ENCODE measurements around the gene TRABD2B.

Gene TRABD2B

GRCh38 chr1:47812904-47813514 lies 184.2 kb downstream of the TRABD2B start:
- TF ChIP-seq, protein P1, sequence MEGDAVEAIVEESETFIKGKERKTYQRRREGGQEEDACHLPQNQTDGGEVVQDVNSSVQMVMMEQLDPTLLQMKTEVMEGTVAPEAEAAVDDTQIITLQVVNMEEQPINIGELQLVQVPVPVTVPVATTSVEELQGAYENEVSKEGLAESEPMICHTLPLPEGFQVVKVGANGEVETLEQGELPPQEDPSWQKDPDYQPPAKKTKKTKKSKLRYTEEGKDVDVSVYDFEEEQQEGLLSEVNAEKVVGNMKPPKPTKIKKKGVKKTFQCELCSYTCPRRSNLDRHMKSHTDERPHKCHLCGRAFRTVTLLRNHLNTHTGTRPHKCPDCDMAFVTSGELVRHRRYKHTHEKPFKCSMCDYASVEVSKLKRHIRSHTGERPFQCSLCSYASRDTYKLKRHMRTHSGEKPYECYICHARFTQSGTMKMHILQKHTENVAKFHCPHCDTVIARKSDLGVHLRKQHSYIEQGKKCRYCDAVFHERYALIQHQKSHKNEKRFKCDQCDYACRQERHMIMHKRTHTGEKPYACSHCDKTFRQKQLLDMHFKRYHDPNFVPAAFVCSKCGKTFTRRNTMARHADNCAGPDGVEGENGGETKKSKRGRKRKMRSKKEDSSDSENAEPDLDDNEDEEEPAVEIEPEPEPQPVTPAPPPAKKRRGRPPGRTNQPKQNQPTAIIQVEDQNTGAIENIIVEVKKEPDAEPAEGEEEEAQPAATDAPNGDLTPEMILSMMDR (IDR thresholded peaks at IDR 0.05; ENCODE audit: low read length, missing control alignments) = no peak
- no peak for DNase-seq (ENCODE audit: low read depth)
- H3K4me3 ChIP-seq (replicated peaks; ENCODE audit: low read depth, low read length) = no peak overlapping the region

DNA sequence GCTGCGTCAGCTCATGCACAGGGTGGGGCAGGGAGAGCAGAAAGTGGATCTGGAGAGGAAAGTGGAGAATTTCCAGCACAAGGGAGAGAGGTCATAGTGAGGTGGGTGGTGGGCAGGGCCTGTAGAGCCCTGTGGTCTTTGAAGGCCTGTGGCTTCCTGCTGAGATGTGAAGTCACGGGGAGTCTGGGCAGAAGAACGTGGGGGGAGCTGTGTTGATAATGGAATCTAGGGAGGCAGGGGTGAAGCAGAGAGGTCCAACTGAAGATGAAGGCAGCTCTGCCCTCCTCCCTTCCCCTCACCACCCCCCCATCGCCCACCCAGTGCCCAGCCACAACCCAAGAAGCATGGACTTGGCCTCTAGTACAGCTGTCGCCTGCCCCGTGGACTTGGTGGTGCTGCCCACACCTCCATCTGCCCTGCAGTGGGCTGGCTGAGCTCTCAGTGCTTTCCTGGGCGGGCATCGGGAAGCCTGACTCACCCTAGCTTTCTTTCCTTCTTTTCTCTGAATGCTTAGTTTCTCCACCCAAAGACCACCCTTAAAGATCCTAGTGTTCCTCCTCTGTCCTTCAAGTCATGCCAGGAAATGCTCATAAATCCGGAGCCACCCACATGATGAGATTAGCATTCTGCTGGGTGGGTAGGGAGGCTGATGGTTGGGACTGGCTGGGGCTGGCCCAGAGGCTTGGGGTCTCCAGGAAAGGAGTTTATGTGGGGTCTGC lies 186.1 kb downstream of the TRABD2B start:
- TF ChIP-seq, protein P1 (IDR thresholded peaks at IDR 0.05; ENCODE audit: low read length, missing control alignments) = no peak
- no peak overlapping the region for H3K4me3 ChIP-seq (replicated peaks; ENCODE audit: low read depth, low read length)
- DNase-seq (ENCODE audit: low read depth) = no peak

DNA sequence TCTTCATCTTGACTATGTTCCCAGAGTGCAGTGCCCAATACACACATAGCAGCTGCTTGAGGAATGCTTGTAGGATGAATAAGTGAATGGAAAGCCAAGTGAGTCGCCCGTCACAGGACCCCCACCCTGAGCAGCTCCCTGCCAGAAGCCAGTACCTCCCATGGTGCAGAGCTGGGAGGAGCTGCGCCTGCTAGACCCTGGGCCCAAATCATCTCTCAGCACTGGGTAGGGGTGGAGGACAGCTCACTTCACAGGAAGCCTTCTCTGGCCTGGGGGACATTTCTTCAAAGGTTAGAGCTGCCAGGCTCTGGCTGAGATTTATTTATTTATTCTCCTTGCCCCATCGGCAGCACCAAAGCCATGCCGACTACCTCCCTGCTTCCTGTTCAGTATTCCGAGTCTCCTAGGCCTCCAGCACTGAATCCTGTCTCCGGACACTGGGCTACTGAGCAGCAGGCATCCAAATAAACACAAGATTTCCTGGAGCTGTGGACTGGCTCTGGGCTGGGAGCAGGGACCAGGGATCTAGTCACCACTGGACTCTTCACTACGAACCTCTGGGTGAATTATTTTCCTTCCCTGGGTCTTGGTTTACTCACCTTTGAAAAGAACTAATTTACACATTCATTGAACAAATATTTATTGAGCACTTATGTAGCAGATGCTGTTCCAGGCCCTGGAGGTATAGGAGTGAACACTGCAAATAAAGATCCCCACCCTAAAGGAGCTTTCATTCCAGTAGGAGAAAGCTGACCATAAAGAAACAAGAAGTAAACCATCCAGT lies 187.7 kb downstream of the TRABD2B start:
- DNase-seq (ENCODE audit: low read depth) = no peak
- no peak overlapping the region for H3K4me3 ChIP-seq (replicated peaks; ENCODE audit: low read depth, low read length)
- TF ChIP-seq, protein P1 (IDR thresholded peaks at IDR 0.05; ENCODE audit: low read length, missing control alignments) = no peak

- no peak for DNase-seq (ENCODE audit: low read depth)
- TF ChIP-seq, protein P1 (IDR thresholded peaks at IDR 0.05; ENCODE audit: low read length, missing control alignments) = no peak
- no peak overlapping the region for H3K4me3 ChIP-seq (replicated peaks; ENCODE audit: low read depth, low read length)
Measured at GRCh38 chr1:47808612-47809011, 188.6 kb downstream of the TRABD2B start.

DNA sequence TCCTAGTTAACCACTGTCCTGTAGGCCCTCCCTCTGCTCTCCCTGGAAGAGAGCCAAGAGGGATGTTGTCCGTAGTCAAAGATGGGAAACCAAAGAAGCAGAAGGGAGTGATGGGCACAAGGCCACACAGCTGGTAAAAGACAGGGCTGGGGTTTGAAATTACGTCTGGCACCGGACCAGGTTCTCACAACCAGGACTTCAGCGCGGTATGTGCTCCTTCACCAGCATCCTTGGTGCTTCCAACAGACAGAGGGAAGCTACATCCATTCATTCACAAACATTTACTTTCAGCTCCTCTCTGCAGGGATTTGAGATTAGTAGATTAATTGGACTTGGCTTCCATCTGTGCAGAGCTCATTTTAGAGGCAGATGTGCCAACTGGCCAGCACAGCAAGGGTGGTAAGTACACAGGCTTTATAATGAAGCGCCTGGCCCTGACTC lies 191.2 kb downstream of the TRABD2B start:
- TF ChIP-seq, protein P1 (IDR thresholded peaks at IDR 0.05; ENCODE audit: low read length, missing control alignments) = no peak
- no peak for DNase-seq (ENCODE audit: low read depth)
- H3K4me3 ChIP-seq (replicated peaks; ENCODE audit: low read depth, low read length) = no peak overlapping the region

DNA sequence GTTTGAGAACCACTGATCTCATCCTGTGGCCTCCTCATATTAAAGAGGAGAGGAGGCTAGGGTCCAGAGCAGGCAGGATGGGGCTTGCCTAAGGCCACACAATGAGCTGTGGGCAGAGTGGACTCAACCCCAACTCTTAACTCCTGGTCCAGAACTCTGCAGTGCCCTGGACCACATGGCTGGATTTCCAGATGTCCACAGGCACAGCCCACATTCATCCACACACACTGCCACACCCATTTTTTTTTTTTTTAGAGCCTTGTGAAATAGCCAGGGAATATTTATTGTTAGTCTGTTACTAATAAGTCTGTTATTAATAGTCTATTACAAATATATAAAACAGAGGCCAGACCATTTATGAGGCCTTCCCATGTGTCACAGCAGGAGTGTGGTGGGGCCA lies 192.2 kb downstream of the TRABD2B start:
- H3K4me3 ChIP-seq (replicated peaks; ENCODE audit: low read depth, low read length) = no peak overlapping the region
- TF ChIP-seq, protein P1 (IDR thresholded peaks at IDR 0.05; ENCODE audit: low read length, missing control alignments) = no peak
- no peak for DNase-seq (ENCODE audit: low read depth)

Data from fibroblast of pulmonary artery (primary cell).